Ishikawa (cell line): ENCODE measurements around the gene SERINC3.

Source experiments
- CEBPB ChIP-seq: IDR thresholded peaks from 2 replicates; pipeline ENCODE4 v1.6.1; 2012
- CREB1 ChIP-seq: IDR thresholded peaks from 2 replicates; pipeline ENCODE4 v1.6.1; 2012; ENCODE audit warnings: low read depth
- EGR1 ChIP-seq: IDR thresholded peaks from 2 replicates; pipeline ENCODE4 v1.6.1; 2012
- EP300 ChIP-seq: IDR thresholded peaks from 2 replicates; pipeline ENCODE4 v1.6.1; 2012; ENCODE audit warnings: borderline replicate concordance
- FOXM1 ChIP-seq: IDR thresholded peaks from 2 replicates; pipeline ENCODE4 v1.6.1; 2012; ENCODE audit warnings: low read depth, borderline replicate concordance
- NFIC ChIP-seq: IDR thresholded peaks from 2 replicates; pipeline ENCODE4 v1.6.1; 2012
- RAD21 ChIP-seq: IDR thresholded peaks from 2 replicates; pipeline ENCODE4 v1.6.1; 2012; ENCODE audit warnings: low read depth
- TAF1 ChIP-seq: IDR thresholded peaks from 2 replicates; pipeline ENCODE4 v1.6.1; 2012; ENCODE audit warnings: low read depth, mild to moderate bottlenecking
- TCF12 ChIP-seq: IDR thresholded peaks from 2 replicates; pipeline ENCODE4 v1.6.1; 2012; ENCODE audit warnings: low read depth
- TEAD4 ChIP-seq: IDR thresholded peaks from 2 replicates; pipeline ENCODE4 v1.6.1; 2012
- YY1 ChIP-seq: IDR thresholded peaks from 2 replicates; pipeline ENCODE4 v1.6.1; 2012; ENCODE audit warnings: low read depth
- ZBTB7A ChIP-seq: IDR thresholded peaks from 2 replicates; pipeline ENCODE4 v1.6.1; 2012; ENCODE audit warnings: low read depth
- TF ChIP-seq, protein P1 (sequence below): IDR thresholded peaks from 2 replicates; pipeline ENCODE4 v1.6.1; 2012
- TF ChIP-seq, protein P2 (sequence below): IDR thresholded peaks from 2 replicates; pipeline ENCODE4 v1.6.1; 2012
- TF ChIP-seq, protein P3 (sequence below): IDR thresholded peaks from 2 replicates; pipeline ENCODE4 v1.6.1; 2012; ENCODE audit warnings: low read depth, mild to moderate bottlenecking

Gene SERINC3

DNA sequence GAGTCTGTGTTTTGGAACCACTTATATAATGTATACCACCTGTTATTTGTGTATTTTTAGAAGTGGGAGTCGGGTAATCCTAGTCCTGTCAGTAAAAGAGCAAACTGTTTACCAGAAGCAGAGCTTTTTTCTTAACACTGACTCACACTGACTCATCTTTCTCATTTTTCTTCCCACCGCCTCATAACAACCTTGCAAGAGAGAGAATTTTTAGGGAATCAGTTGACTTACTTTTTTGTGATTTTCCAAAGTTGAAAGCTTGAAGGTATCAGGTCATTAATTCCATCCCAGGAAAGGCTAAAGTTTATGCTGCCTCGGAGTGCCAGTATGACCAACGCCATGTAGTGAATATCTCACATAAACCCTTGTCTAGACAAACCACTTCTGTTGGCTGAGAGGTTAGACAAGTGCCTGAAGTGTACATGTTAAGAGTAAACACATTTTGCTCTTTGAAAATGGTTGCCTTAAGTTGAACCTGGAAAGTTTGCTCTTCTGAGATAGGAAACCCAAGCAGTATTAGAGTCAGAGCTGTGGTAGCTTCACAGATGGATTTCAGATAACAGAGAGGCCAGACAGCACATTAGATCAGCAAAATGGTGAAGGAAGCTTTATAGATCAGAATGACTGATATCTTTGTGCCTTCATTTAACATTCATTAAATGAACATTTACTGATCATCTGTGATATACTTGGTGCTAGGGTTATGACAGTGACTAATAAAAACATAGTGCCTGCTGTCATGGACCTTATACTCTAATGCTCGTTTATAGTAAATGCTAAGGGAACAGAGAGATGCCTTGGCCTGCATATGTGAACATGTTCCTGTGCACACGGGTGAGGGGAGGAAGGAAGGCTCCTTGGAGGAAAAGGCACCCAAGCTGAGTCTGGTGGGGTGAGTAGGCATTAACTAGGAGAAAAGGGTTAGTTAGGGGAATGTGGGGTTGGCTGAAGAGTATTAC lies 31.4 kb upstream of the SERINC3 start:
- TF ChIP-seq CREB1 (no peak), TAF1 (no peak), YY1 (no peak), CEBPB (no peak)

DNA sequence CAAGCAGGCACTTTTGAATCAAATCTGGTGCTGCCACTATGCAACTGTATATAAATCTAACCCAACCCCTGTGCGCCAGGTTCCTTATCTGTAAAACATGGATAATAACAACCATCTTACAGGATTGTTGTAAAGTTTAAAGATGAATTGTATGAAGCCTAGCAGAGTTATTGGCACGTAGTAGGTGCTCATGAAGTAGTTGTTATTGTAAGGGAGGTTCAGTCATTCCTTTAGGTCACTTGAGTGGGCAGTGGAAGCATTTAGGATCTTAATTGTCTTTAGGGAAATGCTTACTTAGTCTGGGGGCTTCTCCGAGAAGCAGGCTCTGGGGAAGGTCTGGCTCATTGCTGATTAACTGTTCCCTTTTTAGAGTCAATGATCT lies 30.7 kb upstream of the SERINC3 start:
- TF ChIP-seq RAD21 (no peak), TCF12 (no peak), EGR1 (no peak)
- TF ChIP-seq, protein P1, sequence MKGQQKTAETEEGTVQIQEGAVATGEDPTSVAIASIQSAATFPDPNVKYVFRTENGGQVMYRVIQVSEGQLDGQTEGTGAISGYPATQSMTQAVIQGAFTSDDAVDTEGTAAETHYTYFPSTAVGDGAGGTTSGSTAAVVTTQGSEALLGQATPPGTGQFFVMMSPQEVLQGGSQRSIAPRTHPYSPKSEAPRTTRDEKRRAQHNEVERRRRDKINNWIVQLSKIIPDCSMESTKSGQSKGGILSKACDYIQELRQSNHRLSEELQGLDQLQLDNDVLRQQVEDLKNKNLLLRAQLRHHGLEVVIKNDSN, result no peak
- TF ChIP-seq, protein P2, sequence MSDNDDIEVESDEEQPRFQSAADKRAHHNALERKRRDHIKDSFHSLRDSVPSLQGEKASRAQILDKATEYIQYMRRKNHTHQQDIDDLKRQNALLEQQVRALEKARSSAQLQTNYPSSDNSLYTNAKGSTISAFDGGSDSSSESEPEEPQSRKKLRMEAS, result no peak

DNA sequence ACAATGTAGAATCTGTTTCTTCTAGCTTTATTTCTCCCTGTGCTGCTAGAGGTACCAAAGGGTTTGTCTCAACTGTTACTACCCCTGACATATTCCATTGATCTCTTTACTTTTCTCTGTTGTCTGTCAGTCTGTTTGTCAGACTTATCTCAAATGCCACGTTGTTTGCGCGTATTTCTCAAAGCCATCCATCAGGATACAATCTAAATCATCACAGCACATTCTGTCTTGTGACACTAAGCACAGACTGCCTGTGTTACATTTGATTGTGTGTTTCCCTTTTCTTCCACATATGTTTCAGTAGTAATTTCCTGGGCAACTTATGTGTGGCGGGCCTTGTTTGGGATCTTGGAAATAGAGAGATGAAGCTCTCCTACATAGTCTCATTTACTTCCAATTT lies 30.2 kb upstream of the SERINC3 start:
- no peak for TF ChIP-seq CREB1
- TF ChIP-seq TAF1, result no peak
- TF ChIP-seq TEAD4, result no peak
- TF ChIP-seq, protein P3, sequence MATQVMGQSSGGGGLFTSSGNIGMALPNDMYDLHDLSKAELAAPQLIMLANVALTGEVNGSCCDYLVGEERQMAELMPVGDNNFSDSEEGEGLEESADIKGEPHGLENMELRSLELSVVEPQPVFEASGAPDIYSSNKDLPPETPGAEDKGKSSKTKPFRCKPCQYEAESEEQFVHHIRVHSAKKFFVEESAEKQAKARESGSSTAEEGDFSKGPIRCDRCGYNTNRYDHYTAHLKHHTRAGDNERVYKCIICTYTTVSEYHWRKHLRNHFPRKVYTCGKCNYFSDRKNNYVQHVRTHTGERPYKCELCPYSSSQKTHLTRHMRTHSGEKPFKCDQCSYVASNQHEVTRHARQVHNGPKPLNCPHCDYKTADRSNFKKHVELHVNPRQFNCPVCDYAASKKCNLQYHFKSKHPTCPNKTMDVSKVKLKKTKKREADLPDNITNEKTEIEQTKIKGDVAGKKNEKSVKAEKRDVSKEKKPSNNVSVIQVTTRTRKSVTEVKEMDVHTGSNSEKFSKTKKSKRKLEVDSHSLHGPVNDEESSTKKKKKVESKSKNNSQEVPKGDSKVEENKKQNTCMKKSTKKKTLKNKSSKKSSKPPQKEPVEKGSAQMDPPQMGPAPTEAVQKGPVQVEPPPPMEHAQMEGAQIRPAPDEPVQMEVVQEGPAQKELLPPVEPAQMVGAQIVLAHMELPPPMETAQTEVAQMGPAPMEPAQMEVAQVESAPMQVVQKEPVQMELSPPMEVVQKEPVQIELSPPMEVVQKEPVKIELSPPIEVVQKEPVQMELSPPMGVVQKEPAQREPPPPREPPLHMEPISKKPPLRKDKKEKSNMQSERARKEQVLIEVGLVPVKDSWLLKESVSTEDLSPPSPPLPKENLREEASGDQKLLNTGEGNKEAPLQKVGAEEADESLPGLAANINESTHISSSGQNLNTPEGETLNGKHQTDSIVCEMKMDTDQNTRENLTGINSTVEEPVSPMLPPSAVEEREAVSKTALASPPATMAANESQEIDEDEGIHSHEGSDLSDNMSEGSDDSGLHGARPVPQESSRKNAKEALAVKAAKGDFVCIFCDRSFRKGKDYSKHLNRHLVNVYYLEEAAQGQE, result no peak
- TF ChIP-seq EGR1, result no peak
- TF ChIP-seq FOXM1, result no peak
- no peak for TF ChIP-seq ZBTB7A
- TF ChIP-seq NFIC, result no peak
- TF ChIP-seq RAD21, result no peak
- TF ChIP-seq TCF12, result no peak
- TF ChIP-seq, protein P2, result no peak
- TF ChIP-seq, protein P1, result no peak
- TF ChIP-seq EP300, result no peak
- no peak for TF ChIP-seq YY1
- TF ChIP-seq CEBPB, result no peak

DNA sequence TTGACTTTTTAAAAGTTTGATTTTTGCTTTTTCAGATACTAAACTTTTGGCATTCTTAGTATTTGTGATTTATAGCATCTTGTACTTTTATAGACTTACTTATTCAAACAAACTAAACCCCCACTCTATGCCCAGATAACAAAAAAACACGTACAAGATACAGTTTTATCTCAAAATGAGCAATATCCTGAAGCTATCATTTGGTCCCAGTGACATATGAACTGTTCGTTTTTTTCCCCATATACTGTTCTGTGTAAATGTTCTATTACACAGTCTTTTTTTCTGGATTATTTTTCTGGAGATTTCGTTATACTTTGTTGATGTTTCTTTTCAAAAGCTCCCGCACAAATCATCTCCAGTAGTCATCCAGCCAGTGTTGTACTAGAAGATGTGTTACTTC lies 27.3 kb upstream of the SERINC3 start:
- TF ChIP-seq FOXM1 (no peak), TEAD4 (no peak), YY1 (no peak)
- TF ChIP-seq, protein P2, result no peak
- TF ChIP-seq, protein P1, result no peak

DNA sequence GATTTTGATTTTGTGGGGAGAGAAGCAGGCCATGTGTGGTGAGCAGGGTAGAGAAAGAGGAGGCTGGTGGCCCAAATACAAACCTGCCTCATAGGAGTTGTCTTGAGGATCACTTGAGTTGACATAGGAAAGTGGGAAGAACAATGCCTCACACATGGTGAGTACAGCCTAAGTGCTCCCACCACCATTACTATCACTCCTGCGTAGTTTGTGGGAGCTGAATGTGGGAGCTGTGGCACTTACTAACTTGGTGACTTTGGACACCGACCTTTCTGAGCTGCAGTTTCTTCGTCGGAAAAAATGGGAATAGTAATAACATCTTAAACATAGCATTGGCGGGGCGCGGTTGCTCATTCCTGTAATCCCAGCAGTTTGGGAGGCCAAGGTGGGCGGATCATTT lies 25.5 kb upstream of the SERINC3 start:
- TF ChIP-seq RAD21, result no peak
- TF ChIP-seq TAF1, result no peak
- TF ChIP-seq, protein P2, result no peak
- no peak for TF ChIP-seq TEAD4
- TF ChIP-seq, protein P1, result no peak
- no peak for TF ChIP-seq FOXM1
- TF ChIP-seq ZBTB7A, result no peak
- TF ChIP-seq NFIC, result no peak
- no peak for TF ChIP-seq EGR1
- TF ChIP-seq, protein P3, result no peak
- no peak for TF ChIP-seq CREB1
- TF ChIP-seq EP300, result no peak
- TF ChIP-seq YY1, result no peak
